Stimulated activated naive CD8-positive, alpha-beta T cell treated with anti-CD3 and anti-CD28 coated beads, Interleukin-15, Interleukin-2, amounts not matched to agents 100 U/mL and 50 U/mL, for 24 hours (primary cell): ENCODE measurements around the gene AHNAK.
"Not testable (repeated sequence)": the region's sequence is repeated elsewhere in the genome, so short reads cannot be mapped to it uniquely, and the experiment has no call there.

Experiments used
- ATAC-seq: fragments of 150-1000 bp; cut with Tn5 transposase; one replicate; pipeline ENCODE4 v1.10.0; 2021
- DNase-seq: peaks from one replicate; pipeline ENCODE4 v3.0.0; 2021

AHNAK gene

DNA sequence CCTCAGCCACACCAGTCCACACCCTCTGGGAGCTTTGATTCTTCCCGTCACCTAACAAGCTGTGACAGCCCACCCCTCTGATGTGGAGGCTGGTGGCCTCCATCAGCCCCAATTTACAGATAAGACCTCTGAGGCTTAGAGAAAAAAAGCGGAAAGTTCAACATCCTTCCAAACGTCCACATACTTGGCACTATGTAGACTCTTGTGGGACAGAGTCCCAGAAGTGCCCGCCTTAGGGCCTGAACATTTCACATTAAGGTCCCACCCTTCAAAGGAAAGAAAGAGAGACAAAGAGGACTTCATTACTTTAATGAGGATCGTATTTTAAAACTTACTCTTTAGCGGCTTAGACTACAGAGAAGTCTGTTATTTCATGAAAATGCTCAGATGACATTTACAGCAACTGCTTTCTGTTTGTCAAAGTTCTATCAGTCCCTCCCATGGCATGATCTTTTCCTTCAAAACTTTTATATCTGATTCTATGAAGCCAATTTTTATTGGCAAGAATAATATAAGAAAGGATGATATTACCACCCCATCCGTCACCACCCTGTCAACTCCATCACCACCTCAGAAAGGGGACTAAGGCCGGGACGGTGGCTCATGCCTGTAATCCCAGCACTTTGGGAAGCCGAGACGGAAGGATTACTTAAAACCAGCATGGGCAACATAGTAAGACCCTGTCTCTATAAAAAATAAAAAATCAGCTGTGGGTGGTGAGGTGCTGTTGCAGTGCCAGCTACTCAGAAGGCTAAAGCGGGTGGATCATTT, 143.5 kb downstream of the AHNAK start:
- no peak for ATAC-seq

DNA sequence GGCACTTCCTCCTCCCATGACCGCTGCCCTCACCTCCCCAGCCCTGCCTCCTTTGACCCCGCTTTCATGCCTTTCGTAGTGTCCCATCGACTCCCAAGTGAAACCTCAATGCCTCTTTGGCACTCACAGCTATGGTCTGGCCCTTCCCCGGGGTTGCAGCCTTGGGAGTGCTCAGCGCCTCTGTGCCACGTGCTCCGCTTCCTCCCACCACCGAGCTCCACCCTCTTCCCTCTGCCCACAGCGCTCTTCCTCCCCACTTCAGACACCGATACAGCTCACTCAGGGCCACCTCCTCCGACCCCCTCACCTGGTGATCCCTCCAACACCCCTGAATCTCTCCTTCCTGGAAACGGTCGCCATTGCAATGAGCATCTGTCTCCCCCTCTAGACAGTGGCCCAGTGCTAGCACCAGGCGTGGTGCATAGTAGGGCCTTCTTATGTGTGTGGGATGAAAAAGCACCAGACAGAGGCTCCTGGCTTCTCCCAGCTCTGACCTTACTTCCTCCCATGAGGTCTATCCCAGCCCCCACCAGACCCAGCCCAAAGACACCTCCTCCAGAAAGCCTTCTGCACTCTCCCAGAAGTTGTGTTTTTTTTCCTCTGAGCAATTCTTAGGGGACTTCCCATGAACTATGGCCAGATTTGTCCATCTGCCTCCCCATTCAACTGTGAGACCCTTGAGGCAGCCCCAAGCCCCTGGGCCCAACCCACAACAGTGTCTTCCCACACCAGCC, 144.2 kb downstream of the AHNAK start:
- DNase-seq (peak; percentile 67), ATAC-seq (peak; percentile 93)

More for the DNA sequence above, 143.5 kb downstream of the AHNAK start:
- DNase-seq: no peak

DNA sequence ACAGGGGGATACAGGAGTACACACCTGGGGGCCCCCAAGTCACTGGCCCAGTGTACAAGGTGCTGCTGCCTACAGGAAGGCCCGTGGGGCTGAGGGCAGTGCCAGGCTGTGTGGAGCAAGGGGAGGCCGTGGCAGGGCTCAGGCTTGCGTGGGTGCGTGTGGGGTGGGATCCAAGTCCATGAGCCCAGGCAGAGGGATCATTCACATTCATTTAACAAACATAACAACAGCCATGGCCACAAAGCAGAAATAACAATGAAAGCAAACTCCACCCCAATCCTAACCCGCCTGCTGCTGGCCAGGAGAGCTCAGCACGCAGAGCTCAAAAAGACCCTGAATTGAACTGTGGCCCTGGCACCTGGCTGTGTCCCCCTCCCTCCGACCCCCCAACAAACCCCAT, 144.8 kb downstream of the AHNAK start:
- peak; percentile 37 for ATAC-seq

DNA sequence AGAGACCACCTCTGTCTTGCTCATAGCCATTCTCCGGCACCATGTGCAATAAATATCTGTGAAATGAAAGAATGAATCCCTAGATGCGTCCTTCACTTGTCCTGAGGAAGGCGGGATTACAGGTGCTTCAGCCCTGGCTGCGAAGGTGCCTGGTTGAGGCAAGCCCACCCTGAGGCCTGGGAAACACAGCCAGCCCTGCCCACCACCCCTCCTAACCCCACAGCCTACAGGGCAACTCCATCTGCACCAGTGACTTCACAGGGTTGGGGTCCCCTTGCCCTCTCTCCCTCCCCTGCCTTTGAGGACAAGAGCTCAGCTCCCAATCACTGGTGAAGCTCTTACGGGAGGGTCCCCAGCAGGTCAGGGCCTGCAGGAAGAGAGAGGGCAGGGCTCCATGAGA, 145.2 kb downstream of the AHNAK start:
- DNase-seq: no peak
- ATAC-seq: no peak

More for the DNA sequence above, 144.8 kb downstream of the AHNAK start:
- peak; percentile 24 for DNase-seq

DNA sequence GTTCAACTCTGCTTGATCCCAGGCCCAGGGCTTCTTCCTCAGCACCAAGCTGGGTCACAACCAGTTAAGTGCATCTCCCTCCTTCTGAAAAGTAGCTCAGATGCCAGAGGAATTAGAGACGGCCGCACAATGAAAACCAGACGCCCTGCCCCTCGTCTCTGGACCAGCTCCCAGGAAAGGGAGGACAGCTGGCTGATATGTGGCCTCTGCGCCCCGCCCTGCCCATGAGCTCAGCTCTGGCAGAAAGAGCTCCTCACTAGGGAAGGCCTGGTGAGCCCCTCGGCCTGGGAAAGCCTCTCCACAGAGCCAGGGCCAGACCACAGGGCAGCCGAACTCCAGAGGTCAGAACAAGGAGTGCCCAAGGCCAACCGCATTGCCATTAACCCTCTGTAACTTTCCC, 145.8 kb downstream of the AHNAK start:
- no peak for ATAC-seq
- no peak for DNase-seq

DNA sequence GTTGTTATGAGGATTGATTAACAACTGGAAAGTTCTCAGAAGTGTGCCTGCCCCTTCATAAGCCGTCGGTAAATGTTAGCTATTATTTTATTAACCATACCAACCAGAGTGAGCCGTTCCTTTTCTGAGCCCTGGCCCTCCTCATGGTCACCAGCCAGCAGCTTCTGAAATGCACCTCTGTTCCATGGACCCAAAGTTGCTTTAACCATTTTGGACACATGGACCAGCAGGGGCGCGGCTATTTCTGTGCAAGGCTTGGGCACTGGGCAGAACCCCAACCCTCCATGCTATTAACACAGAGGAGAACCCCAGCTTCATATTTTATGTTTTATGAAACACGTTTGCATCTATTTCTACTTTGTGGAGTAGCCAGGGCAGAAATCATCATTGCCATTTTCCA, 146.3 kb downstream of the AHNAK start:
- ATAC-seq (no peak), DNase-seq (no peak)

DNA sequence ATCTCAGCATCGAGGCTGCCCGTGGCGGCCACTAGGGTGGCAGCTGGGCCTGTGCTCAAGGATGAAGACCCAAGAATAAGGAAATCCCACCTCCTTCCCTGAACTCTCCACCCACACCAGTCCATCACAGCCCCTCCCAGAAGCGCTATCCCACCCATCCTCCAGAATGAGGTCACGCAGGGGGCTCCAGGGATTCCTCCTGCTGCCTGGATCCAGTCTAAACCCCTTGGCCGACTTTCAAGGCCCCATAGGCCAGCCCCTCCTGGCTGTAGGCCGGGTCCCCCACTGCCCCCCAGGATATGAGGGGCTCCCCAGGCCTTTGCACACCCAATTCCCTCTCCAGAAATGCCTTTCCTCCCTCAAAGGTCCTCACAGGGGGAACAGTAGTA, 146.7 kb downstream of the AHNAK start:
- no peak for ATAC-seq
- DNase-seq: no peak

DNA sequence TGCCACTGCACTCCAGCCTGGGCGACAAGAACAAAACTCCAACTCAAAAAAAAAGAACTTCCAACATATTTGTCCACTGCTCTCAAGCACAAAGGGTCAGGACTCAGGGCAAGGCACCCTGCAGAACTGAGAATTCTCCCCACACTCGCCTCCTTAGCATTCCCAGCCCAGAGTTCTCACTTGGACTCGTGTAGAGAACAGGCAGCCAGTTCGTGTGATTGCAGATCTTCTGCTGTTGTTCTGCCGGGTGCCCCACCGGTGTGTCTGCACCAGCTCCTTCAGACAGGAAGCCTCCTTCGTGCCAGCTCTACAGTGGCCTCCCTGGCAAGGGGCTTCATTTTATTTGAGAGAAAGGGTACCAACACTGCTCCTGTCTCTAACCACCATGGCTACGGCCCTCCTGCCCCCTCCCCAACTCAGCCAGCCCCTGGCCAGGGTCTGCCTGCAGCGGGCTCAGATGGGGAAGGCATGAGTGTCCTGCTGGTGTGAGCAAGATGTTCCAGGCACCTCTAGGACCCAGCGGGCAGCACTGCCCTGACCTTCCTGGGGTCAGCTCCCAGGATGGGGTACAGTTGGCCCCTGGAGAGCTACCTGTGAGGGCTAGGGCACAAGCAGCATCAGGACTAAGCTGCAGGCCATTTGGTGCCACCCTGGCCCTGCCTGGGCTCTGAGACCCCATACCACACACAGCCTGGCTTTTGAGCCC, 147.3 kb downstream of the AHNAK start:
- DNase-seq: no peak
- ATAC-seq: no peak

DNA sequence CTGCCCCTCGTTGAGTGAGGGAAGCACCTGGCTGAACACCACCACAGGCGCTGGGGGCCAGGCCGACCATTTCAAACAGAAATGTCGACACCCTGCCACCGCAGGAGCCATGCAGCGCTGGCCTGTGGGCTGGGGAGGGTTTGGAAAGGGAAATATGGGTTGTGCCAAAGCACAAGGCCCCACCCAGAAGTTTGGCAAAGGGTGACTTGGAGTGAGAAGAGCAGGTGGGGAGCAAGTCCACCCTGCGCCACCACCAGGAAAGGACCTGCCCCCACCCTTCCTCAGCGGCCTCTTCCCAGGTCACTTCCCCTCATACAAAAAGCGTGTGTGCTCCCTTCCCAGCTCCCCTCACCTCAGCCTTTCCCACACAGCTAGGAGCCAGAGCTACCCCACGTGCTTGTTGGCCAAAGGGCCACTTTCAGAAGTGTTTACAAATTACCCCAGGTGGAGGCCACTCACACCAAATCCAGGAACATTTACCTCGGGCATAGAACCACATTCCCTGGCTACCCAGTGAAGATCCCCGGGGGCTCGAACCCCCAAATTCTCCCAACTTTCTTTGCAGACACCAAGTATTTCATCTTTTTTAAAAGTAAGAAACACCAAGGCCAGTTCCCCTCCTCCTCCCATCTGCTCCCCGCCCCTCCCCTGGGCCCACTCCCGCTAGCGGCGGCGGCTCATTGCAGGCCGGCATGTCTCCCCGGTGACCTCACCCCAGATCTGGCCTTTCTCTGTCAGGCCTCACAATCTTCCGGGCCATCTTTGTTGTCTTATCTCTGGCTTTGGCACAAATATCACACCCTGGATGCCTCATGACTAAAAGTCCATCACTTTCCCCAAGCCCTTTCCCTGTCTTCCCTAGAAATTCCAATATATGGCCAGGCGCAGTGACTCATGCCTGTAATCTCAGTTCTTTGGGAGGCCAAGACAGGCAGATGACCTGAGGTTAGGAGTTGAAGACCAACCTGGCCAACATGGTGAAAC, 148.3 kb downstream of the AHNAK start:
- ATAC-seq (no peak), DNase-seq (no peak)

DNA sequence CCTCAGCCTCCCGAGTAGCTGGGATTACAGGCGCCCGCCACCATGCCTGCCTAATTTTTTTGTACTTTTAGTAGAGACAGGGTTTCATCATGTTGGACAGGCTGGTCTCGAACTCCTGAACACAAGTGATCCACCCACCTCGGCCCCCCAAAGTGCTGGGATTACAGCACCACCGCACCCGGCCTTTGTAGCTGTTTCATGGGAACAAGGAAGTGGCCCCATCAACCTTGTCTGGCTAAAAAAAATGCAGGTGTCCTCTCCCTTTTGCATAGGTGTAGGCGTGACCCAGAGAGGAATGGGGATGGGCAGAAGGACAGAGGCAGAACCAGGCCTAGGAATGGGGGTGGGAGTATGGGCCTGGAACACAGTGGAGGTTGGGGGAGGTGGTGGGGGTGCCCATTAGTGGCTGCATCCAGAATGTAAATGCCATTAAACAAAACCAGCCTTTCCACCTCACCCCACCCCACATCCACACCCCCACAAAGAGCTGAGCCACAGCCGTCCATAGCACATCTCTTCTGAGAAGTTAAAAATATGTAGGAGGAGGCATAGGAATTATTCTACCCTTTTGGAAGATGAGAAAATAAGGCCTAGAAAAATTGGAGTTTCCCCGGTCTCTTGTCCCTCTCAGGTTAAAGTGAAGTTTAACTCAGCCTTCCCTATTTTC, 150.6 kb downstream of the AHNAK start:
- ATAC-seq (no peak), DNase-seq (no peak)

DNA sequence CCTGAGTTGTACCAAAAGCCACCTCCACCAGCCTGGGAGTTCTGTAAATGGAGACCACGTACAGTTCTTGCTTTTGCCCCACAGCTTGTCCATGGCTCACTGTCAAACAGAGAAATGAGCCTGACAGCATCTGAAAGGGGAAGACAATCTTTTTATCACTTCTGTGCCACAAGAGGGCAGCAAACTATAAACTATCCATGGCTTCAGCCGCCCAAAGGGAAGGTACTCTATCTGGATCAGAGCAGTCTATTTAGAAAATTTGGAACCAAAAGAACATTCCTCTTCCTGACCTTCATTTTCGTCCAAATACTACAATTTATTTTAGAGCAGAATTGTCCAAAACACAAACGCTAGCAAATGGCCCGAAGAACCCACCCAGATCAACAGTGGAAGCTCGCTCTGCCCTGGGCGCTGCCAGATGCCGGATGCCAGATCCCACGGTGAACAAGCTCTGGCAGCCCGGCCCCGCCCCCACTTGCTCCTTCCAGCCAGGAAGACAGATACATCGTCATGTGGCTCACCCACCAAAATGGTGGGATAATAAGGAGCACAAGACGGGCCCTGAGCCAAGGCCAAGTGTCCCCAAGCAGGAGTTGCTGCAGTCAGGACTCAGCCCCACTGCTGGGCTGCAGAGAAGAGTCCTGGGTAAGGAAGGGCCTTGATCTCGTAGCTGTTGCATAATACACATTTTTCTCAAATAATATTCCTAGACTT, 151.6 kb downstream of the AHNAK start:
- ATAC-seq (peak; percentile 65), DNase-seq (peak; percentile 42)

DNA sequence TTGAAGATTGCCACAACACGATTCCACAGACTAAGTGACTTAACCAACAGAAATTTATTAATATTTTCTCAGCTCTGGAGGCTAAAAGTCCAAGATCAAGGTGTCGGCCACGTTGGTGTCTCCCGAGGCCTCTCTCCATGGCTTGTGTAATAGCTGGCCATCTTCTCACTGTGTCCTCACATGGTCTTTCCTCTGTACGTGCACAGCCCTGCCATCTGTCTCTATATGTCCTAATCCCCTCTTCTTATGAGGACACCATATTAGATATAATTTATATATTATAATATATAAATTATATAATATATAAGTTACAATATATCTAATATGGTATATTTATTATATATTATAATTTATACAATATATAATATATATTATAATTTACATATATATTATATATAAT, 152.9 kb downstream of the AHNAK start:
- ATAC-seq: no peak
- DNase-seq: no peak

DNA sequence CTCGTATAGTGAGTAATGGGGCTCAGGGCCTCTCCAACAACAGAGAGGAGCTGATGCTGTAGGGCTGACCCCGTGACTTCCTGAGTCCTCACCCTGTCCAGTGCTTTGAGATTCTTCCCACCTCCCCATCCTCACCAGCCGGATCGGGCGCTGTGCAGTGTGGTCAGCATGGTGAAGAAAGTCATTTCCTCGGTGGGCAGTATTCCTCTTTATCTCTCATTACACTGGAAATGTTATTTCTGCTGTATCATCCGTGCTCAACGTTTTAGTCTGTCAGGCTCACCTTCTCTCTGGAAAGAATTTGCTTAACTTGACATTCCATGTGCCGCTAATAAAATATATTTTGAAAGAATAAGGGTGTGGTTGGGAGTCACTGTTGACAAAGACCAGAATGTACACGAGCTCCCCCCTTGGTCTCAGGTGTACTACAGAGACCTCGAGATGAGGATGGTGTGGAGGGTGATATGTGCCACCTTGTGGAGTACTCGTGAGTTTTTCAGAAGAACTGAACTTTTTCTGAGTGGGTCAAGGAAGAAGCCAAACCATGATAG, 153.5 kb downstream of the AHNAK start:
- ATAC-seq (peak; percentile 65), DNase-seq (no peak)

DNA sequence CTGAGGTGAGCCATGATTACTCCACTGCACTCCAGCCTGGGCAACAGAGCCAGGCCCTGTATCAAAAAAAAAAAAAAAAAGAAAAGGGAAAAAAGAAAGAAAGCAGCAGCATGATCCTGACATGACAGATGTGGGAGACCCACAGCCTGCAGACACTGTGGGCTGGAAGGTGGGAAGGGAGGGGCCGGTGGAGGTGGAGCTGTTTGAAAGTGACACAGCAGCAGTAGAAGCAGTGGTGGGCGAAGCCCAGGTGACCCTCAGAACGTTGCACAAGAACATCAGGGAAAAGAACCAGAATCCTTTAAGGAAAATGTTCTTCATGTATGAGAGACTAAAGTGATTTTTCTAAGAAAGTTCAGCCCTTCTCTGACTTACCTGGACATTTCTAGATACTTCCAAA, 154.1 kb downstream of the AHNAK start:
- ATAC-seq (no peak), DNase-seq (no peak)

DNA sequence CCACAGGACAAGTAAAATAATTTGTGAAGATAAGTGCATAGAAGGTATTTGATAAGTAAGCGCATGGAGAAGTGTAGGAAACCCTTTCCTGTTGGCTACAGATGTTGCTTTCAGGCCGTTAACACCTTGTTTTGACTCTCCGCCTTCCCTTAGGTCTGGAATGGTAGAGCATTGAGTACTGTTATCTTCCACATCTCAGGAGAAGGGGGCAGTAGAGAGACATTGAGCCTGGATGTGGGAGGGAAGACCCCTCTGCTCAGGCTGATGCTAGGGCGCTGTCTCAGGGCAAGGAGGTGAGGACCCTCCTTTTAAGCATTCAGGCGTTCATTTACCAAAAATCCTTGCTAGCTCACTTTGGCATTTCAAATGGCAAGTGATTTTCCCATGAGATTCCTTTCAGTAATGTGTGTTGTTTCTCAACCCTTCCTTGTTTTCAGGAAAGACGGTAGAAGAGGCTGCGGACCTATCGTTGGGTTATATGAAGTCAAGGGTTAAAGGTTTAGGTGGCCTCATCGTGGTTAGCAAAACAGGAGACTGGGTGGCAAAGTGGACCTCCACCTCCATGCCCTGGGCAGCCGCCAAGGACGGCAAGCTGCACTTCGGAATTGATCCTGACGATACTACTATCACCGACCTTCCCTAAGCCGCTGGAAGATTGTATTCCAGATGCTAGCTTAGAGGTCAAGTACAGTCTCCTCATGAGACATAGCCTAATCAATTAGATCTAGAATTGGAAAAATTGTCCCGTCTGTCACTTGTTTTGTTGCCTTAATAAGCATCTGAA, 154.8 kb downstream of the AHNAK start:
- ATAC-seq: no peak

DNA sequence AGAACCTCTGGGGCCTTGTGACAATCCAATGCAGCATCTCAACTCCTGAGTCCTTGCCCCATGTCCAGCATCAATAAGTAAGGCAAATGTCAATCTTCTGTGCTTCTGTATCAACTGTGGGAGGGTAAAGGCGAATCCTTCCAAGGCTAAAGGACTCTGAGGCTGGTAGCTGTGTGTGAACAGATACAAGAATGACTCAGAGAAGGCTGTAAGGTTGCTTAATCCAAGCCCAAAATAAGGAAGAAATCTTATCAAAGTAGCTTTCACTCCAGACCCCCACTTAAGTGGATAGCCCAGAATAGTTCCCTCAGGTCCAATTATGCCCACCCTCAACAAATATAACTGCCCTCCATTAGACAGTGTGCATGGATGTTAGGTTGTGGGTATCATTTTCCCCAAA, 155.9 kb downstream of the AHNAK start:
- ATAC-seq: no peak
- DNase-seq: no peak

More for the DNA sequence above, 154.8 kb downstream of the AHNAK start:
- DNase-seq: no peak

DNA sequence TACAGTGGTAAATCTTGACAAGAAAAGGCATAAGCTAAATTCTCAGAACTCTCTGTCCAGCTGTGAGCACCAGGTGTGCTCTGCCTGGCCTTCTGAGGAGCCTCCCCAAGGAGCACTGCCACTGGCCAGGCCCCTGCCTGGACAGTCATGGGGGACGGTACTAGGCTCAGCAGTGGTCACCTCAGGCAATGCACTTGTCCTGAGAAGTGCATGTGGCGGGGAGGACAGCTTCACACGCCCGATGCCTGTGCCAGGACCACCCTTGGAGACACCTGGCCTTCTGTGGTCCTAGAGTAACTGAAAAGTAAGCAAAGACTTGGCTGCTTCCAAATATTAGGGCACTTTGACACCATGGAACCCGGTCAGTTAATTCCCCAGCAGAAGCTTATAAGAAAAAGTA, 156.4 kb downstream of the AHNAK start:
- DNase-seq: no peak
- ATAC-seq: no peak

DNA sequence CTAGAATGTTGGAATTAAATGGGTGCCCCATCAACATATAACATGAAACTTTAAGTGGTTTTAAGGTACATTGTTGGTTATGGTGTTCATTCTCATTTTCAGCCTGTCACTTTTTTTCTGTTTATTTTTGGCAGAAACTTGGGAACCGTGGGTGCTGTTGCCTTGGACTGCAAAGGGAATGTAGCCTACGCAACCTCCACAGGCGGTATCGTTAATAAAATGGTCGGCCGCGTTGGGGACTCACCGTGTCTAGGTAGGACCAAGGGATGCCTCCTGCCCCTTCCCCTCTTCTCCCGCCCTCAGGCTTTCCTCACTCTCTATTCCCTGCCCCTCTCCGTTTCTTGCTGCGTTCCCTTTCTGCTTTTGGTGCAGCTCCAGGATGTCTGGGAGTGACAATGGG, 157.6 kb downstream of the AHNAK start:
- ATAC-seq (no peak), DNase-seq (no peak)

DNA sequence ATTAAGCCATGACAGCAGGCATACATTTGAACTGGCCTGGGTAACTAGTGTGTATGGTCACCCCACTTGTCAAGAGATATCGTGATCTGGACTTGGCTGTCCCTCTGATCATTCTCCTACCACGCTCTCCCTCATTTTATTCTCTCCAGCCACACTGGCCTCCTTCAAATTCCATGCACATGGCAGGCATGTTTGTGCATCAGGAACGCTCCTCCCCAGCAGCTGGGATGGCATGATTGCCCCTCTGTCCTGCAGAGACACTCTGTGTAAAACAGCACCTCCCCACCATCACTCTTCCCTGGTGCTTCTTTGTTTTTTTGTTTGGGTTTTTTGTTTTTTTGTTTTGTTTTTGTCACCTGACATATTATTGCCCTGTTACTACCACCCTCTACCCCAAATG, 159.2 kb downstream of the AHNAK start:
- DNase-seq (no peak), ATAC-seq (no peak)

DNA sequence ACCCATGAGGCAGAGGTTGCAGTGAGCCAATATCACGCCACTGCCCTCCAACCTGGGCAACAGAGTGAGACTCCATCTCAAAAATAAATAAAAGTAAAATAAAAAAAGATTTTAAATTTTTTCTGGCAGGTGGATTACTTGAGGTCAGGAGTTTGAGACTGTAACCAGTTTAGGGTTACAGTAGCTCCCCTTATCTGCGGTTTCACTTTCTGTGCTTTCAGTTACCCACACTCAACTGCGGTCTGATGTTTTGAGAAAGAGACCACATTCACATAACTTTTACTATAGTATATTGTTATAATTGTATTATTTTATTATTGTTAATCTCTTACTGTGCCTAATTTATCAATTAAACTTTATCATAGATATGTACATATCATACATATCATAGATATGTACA, 160.5 kb downstream of the AHNAK start:
- not testable (repeated sequence) for DNase-seq, ATAC-seq
